Right lobe of liver (tissue), 6 donors: ENCODE data around the gene ANKS1B. TPM values are rescaled to one million over a fixed set of nuclear protein-coding genes. Genes with fewer than 3 reads are reported as not detected.

ENCODE experiments used
- ATAC-seq, 4 donors: fragments of 200-7000 bp; cut with Tn5 transposase; one replicate each; pipeline ENCODE4 v1.9.1; 2020; ENCODE audit warnings: mild to moderate bottlenecking in 4 of 4, moderate library complexity in 4 of 4
- DNase-seq, 3 donors: peaks; one replicate each; pipeline ENCODE4 v3.0.0-alpha.2; 2020
- H3K27ac ChIP-seq, 3 donors: fragments of 200-600 bp; one replicate each; pipeline ENCODE4 v1.8.0; 2022
- H3K27me3 ChIP-seq, 2 donors: fragments of 200-600 bp; one replicate each; pipeline ENCODE4 v1.8.0; 2022
- H3K36me3 ChIP-seq, 4 donors: fragments of 200-600 bp; sonication (generic) in 1 of 4; one replicate each; pipeline versions ENCODE4 v1.5.1 to v1.8.0; 2017 to 2022; ENCODE audit warnings: control low read depth in 1 of 4
- H3K4me1 ChIP-seq, 4 donors: fragments of 200-600 bp; sonication (generic) in 1 of 4; one replicate each; pipeline versions ENCODE4 v1.5.1 to v1.8.0; 2017 to 2022; ENCODE audit warnings: control low read depth in 1 of 4
- H3K4me3 ChIP-seq, 3 donors: fragments of 200-600 bp; one replicate each; pipeline ENCODE4 v1.8.0; 2022
- H3K9me3 ChIP-seq, 4 donors: fragments of 200-600 bp; sonication (generic) in 1 of 4; one replicate each; pipeline versions ENCODE4 v1.5.1 to v1.8.0; 2017 to 2022; ENCODE audit warnings: control low read depth in 1 of 4
- CTCF ChIP-seq, 4 donors: fragments of 200-600 bp in 3 of 4; fragments of 450-650 bp in 1 of 4; IDR thresholded peaks; one replicate each; pipeline versions ENCODE4 v1.5.1 to v1.8.0; 2016 to 2022; ENCODE audit warnings: antibody characterized with exemption in 4 of 4, mild to moderate bottlenecking in 2 of 4
- POLR2A ChIP-seq: fragments of 450-650 bp; IDR thresholded peaks from one replicate; pipeline ENCODE4 v1.6.1; 2017; ENCODE audit warnings: antibody characterized with exemption, mild to moderate bottlenecking
- WGBS: methylation state at CpG from one replicate; pipeline ENCODE4 v1.1.6; 2018; ENCODE audit warnings: low coverage, low lambda C conversion rate; ENCODE audit not compliant: insufficient coverage; ENCODE audit errors: missing lambda C conversion rate; 5-methylcytosine and 5-hydroxymethylcytosine counted together
- intact Hi-C, 2 donors: fragments of 100-400 bp; cut with DNase I; formaldehyde crosslinking; loops; one replicate each; pipeline versions ENCODE4 v1.11.2 to v1.14.1; 2022
- total RNA-seq, 6 experiments: library from RNA; depleted of rRNA in 2 of 6; stranded (reverse); fragments of >200 nt in 2 of 6; fragmentation: NEBNext Ultra II Directional in 3 of 6; extraction: Animal tissue kit (Norgen Biotek cat#: 25700) in 3 of 6; gene quantifications; one replicate each; pipeline versions ENCODE4 v1.1.0 to v1.2.4, GENCODE V29; 2016 to 2023
- donor health status: DM: no; HTN: yes; CAD: no.
- donor health status: DM: no; HTN: no; CAD: no.
- donor health status: DM: no; HTN: no; CAD: no.
- donor health status: DM: no; HTN: yes; CAD: no.
- donor health status: DM: no; HTN: yes; CAD: no.

ANKS1B gene
- total RNA-seq, 6 experiments from 2014 or later: 0.17 to 1.9 (median 0.44) TPM; not detected in 1

GRCh38 chr12:99045158-99045557 is 939.6 kb downstream of the ANKS1B start:
- intact Hi-C loops: no loop called here
- H3K27ac ChIP-seq: no peak overlapping the region
- ATAC-seq (no peak), DNase-seq (no peak)
- no peaks in the 10 kb centered on the region for H3K9me3 ChIP-seq
- TF ChIP-seq CTCF (IDR thresholded peaks at IDR 0.05): no peak
- no peak for TF ChIP-seq POLR2A
- H3K36me3 ChIP-seq: no peaks in the 10 kb centered on the region
- no peaks in the 10 kb centered on the region for H3K4me1 ChIP-seq
- no peaks in the 10 kb centered on the region for H3K27me3 ChIP-seq
- WGBS: 69% methylated on average over 2 of the region's 2 CpGs
- H3K4me3 ChIP-seq: no peak overlapping the region

GRCh38 chr12:99043319-99043914 is 941.3 kb downstream of the ANKS1B start:
- WGBS: 32% methylated on average over 2 of the region's 2 CpGs
- TF ChIP-seq POLR2A (no peak), CTCF (IDR thresholded peaks at IDR 0.05) (peak; percentile 81 to 95 (median 92))
- Histone ChIP-seq H3K9me3 (no peaks in the 10 kb centered on the region), H3K27me3 (no peaks in the 10 kb centered on the region), H3K27ac (no peak overlapping the region), H3K36me3 (no peaks in the 10 kb centered on the region), H3K4me1 (no peaks in the 10 kb centered on the region), H3K4me3 (no peak overlapping the region)
- ATAC-seq (peak; percentile 82 to 90 (median 86)), DNase-seq (peak; percentile 61 to 71 (median 61))
- intact Hi-C loops: no loop called here

GRCh38 chr12:99042226-99042625 is 942.5 kb downstream of the ANKS1B start:
- Histone ChIP-seq H3K4me1 (no peaks in the 10 kb centered on the region), H3K27ac (no peak overlapping the region), H3K4me3 (no peak overlapping the region), H3K9me3 (no peaks in the 10 kb centered on the region), H3K27me3 (no peaks in the 10 kb centered on the region), H3K36me3 (no peaks in the 10 kb centered on the region)
- 81% methylated on average over 4 of the region's 4 CpGs for WGBS
- no peak for DNase-seq
- TF ChIP-seq CTCF (IDR thresholded peaks at IDR 0.05) (no peak), POLR2A (no peak)
- intact Hi-C loops: no loop called here
- ATAC-seq: no peak

GRCh38 chr12:99039367-99040120 is 945.2 kb downstream of the ANKS1B start:
- Histone ChIP-seq H3K4me3 (no peak overlapping the region), H3K4me1 (no peaks in the 10 kb centered on the region), H3K27ac (no peak overlapping the region), H3K9me3 (no peaks in the 10 kb centered on the region), H3K27me3 (no peaks in the 10 kb centered on the region), H3K36me3 (no peaks in the 10 kb centered on the region)
- DNase-seq: no peak
- 63% methylated on average over 9 of the region's 9 CpGs for WGBS
- intact Hi-C loops: no loop called here
- ATAC-seq: no peak
- TF ChIP-seq POLR2A (no peak), CTCF (IDR thresholded peaks at IDR 0.05) (no peak)
